H1 (cell line): ENCODE results near the gene RFX6. TPM values are rescaled to one million over a fixed set of nuclear protein-coding genes. Genes with fewer than 3 reads are reported as not detected.

ENCODE experiments used
- CTCF ChIA-PET: fragments of 300-600 bp; sonication (Branson Sonifier 250); formaldehyde crosslinking; loops from one replicate; lab custom pipeline; 2021; ENCODE audit not compliant: partially characterized antibody; lab: Charles Lee
- POLR2A ChIA-PET: fragments of 300-600 bp; sonication (Branson Sonifier 250); formaldehyde crosslinking; loops from one replicate; lab custom pipeline; 2021; ENCODE audit warnings: inconsistent platforms; ENCODE audit not compliant: partially characterized antibody; lab: Charles Lee
- DNase-seq, 2 experiments: peaks; one replicate each; pipeline versions ENCODE4 v3.0.0 to v3.0.0-alpha.2; 2010 to 2022; ENCODE audit warnings: low spot score in 2 of 2, low read depth in 1 of 2, mixed read lengths in 1 of 2
- FAIRE-seq: peaks from 2 replicates; lab custom pipeline; 2011; peaks lifted over from hg19 to GRCh38; lab: Jason Lieb, UNC
- H2AFZ ChIP-seq: 2 replicates; pipeline ENCODE4 v1.8.1; 2012; ENCODE audit warnings: low read length, inconsistent platforms
- H2AK5ac ChIP-seq: 2 replicates; pipeline ENCODE4 v1.6.1; 2013; ENCODE audit warnings: low read depth, low read length
- H2BK120ac ChIP-seq: replicated peaks from 2 replicates; pipeline ENCODE3; 2013; ENCODE audit warnings: low read depth, low read length, inconsistent platforms
- H2BK12ac ChIP-seq: 2 replicates; pipeline ENCODE4 v1.6.1; 2013; ENCODE audit warnings: low read depth, low read length
- H2BK15ac ChIP-seq: 2 replicates; pipeline ENCODE4 v1.6.1; 2013; ENCODE audit warnings: low read length
- H2BK20ac ChIP-seq: 2 replicates; pipeline ENCODE4 v1.6.1; 2013; ENCODE audit warnings: low read length
- H2BK5ac ChIP-seq: 2 replicates; pipeline ENCODE4 v1.6.1; 2013; ENCODE audit warnings: low read depth, low read length
- H3K14ac ChIP-seq: 2 replicates; pipeline ENCODE4 v1.6.1; 2013; ENCODE audit warnings: inconsistent platforms; ENCODE audit not compliant: insufficient read length
- H3K18ac ChIP-seq: 2 replicates; pipeline ENCODE4 v1.6.1; 2013; ENCODE audit warnings: low read length; ENCODE audit errors: extremely low read depth
- H3K23ac ChIP-seq: 2 replicates; pipeline ENCODE4 v1.6.1; 2013; ENCODE audit warnings: inconsistent platforms; ENCODE audit not compliant: insufficient read length
- H3K23me2 ChIP-seq: 2 replicates; pipeline ENCODE4 v1.6.1; 2013; ENCODE audit warnings: low read depth, low read length
- H3K27ac ChIP-seq: 2 replicates; pipeline ENCODE4 v1.6.1; 2011; ENCODE audit warnings: low read depth, low read length, inconsistent platforms
- H3K27me3 ChIP-seq, 4 experiments: replicated peaks in 1 of 4; 1 replicate in 1 of 4; 2 replicates in 3 of 4; pipeline versions ENCODE4 v1.6.1 to v1.8.1; 2011 to 2013; ENCODE audit warnings: low read length in 3 of 4, mild to moderate bottlenecking in 3 of 4, inconsistent platforms in 2 of 4, mixed read lengths in 2 of 4, moderate library complexity in 1 of 4; ENCODE audit not compliant: control insufficient read depth in 3 of 4, insufficient read depth in 3 of 4; ENCODE audit errors: extremely low read depth in 1 of 4
- H3K36me3 ChIP-seq, 4 experiments: 2 replicates each; pipeline versions ENCODE4 v1.6.1 to v1.8.1; 2011 to 2013; ENCODE audit warnings: mild to moderate bottlenecking in 4 of 4, low read length in 3 of 4, moderate library complexity in 2 of 4, control low read depth in 1 of 4, inconsistent platforms in 1 of 4; ENCODE audit not compliant: insufficient read depth in 4 of 4, control insufficient read depth in 2 of 4
- H3K4ac ChIP-seq: replicated peaks from 2 replicates; pipeline ENCODE3; 2013; ENCODE audit warnings: low read length, low read depth, mixed read lengths, inconsistent platforms; ENCODE audit not compliant: insufficient read length
- H3K4me1 ChIP-seq, 4 experiments: replicated peaks in 1 of 4; 1 replicate in 1 of 4; 2 replicates in 3 of 4; pipeline versions ENCODE4 v1.6.1 to v1.8.1; 2011 to 2013; ENCODE audit warnings: low read length in 3 of 4, inconsistent platforms in 2 of 4, mixed read lengths in 1 of 4; ENCODE audit not compliant: insufficient read depth in 4 of 4, control insufficient read depth in 3 of 4
- H3K4me2 ChIP-seq, 2 experiments: 2 replicates each; pipeline versions ENCODE4 v1.6.1 to v1.8.1; 2011 to 2013; ENCODE audit warnings: low read depth in 2 of 2, low read length in 2 of 2, control low read depth in 1 of 2, inconsistent platforms in 1 of 2, mild to moderate bottlenecking in 1 of 2; ENCODE audit not compliant: insufficient read depth in 1 of 2
- H3K4me3 ChIP-seq, 4 experiments: fragments of 200-600, 300-600 bp in 1 of 4; sonication (generic), shearing (Covaris generic), sonication (Bioruptor Twin) in 1 of 4; 2 replicates each; pipeline versions ENCODE4 v1.5.1 to v1.8.1; 2011 to 2016; ENCODE audit warnings: low read length in 4 of 4, low read depth in 3 of 4, control low read depth in 2 of 4, inconsistent platforms in 2 of 4, mild to moderate bottlenecking in 2 of 4, mixed read lengths in 1 of 4, moderate library complexity in 1 of 4; ENCODE audit not compliant: insufficient read depth in 2 of 4; ENCODE audit errors: extremely low read depth in 1 of 4
- H3K56ac ChIP-seq: replicated peaks from 2 replicates; pipeline ENCODE3; 2013; ENCODE audit warnings: low read depth, mild to moderate bottlenecking, mixed read lengths, low read length, inconsistent platforms; ENCODE audit not compliant: insufficient read length
- H3K79me1 ChIP-seq: 2 replicates; pipeline ENCODE4 v1.6.1; 2013; ENCODE audit warnings: low read depth, low read length, control low read depth
- H3K79me2 ChIP-seq, 2 experiments: 2 replicates each; pipeline versions ENCODE4 v1.6.1 to v1.8.1; 2012 to 2013; ENCODE audit warnings: low read length in 2 of 2, mild to moderate bottlenecking in 2 of 2, inconsistent platforms in 1 of 2; ENCODE audit not compliant: insufficient read depth in 2 of 2, control insufficient read depth in 1 of 2
- H3K9ac ChIP-seq, 4 experiments: replicated peaks in 1 of 4; 1 replicate in 1 of 4; 2 replicates in 3 of 4; pipeline versions ENCODE4 v1.6.1 to v1.8.1; 2011 to 2013; ENCODE audit warnings: low read depth in 3 of 4, low read length in 3 of 4, control low read depth in 2 of 4, mild to moderate bottlenecking in 2 of 4, moderate library complexity in 2 of 4, inconsistent platforms in 1 of 4; ENCODE audit errors: extremely low read depth in 1 of 4
- H3K9me3 ChIP-seq, 2 experiments: 2 replicates each; pipeline versions ENCODE4 v1.6.1 to v1.8.1; 2012 to 2013; ENCODE audit warnings: mild to moderate bottlenecking in 2 of 2, moderate library complexity in 2 of 2, control low read depth in 1 of 2, inconsistent platforms in 1 of 2, low read depth in 1 of 2, low read length in 1 of 2, mixed read lengths in 1 of 2; ENCODE audit not compliant: insufficient read depth in 2 of 2
- H4K20me1 ChIP-seq, 2 experiments: replicated peaks in 1 of 2; 2 replicates each; pipeline versions ENCODE3 to v1.8.1; 2011 to 2013; ENCODE audit warnings: inconsistent platforms in 2 of 2, low read length in 2 of 2, mild to moderate bottlenecking in 1 of 2; ENCODE audit not compliant: insufficient read depth in 2 of 2, control insufficient read depth in 1 of 2
- H4K5ac ChIP-seq: 2 replicates; pipeline ENCODE4 v1.6.1; 2013; ENCODE audit warnings: low read length, low read depth, mixed read lengths, inconsistent platforms; ENCODE audit not compliant: insufficient read length
- H4K8ac ChIP-seq: 2 replicates; pipeline ENCODE4 v1.8.0; 2013; ENCODE audit warnings: mild to moderate bottlenecking, moderate library complexity, low read length, inconsistent platforms; ENCODE audit not compliant: insufficient read depth; ENCODE audit errors: extremely low read depth
- H4K91ac ChIP-seq: replicated peaks from 2 replicates; pipeline ENCODE3; 2013; ENCODE audit warnings: low read length, mixed read lengths, inconsistent platforms; ENCODE audit not compliant: insufficient read length
- GTF2F1 ChIP-seq: IDR thresholded peaks from 2 replicates; pipeline ENCODE4 v1.6.1; 2012; ENCODE audit warnings: low read depth, low read length, improper control_type of control experiment, borderline replicate concordance
- WGBS, 2 experiments: shearing (Covaris generic) in 1 of 2; methylation state at CpG; one replicate each; pipeline versions ENCODE4 v1.1.6 to v1.1.7; 2013 to 2015; ENCODE audit warnings: low lambda C conversion rate in 2 of 2, mixed read lengths in 2 of 2, inconsistent platforms in 1 of 2, low coverage in 1 of 2, missing lambda C conversion rate in 1 of 2; ENCODE audit not compliant: insufficient replicate concordance in 2 of 2, insufficient coverage in 1 of 2, insufficient read length in 1 of 2; ENCODE audit errors: extremely low coverage in 1 of 2, missing lambda C conversion rate in 1 of 2; 5-methylcytosine and 5-hydroxymethylcytosine counted together
- polyA plus RNA-seq, 7 experiments: library from polyadenylated mRNA; depleted of rRNA in 3 of 7; stranded (reverse) in 5 of 7; unstranded in 2 of 7; fragments of >200 nt in 5 of 7; fragments of 200-250 nt in 2 of 7; gene quantifications; 1 replicate in 5 of 7; 2 replicates in 1 of 7; 4 replicates in 1 of 7; pipeline versions ENCODE4 v1.2.1 to v1.2.3, GENCODE V29; 2011 to 2013; ENCODE audit warnings: missing spikeins in 2 of 7, mixed read lengths in 2 of 7
- total RNA-seq: library from RNA; stranded (reverse); fragmentation: NEBNext Ultra II Directional; extraction: Animal tissue kit (Norgen Biotek cat#: 25700); gene quantifications from 2 replicates; pipeline ENCODE4 v1.2.1, GENCODE V29; 2021

Gene RFX6
- total and polyA plus RNA-seq, 2 of the 8 experiments (the other 6 are each of a cell fraction or from before 2014, with no cell fraction given) = not detected

DNA sequence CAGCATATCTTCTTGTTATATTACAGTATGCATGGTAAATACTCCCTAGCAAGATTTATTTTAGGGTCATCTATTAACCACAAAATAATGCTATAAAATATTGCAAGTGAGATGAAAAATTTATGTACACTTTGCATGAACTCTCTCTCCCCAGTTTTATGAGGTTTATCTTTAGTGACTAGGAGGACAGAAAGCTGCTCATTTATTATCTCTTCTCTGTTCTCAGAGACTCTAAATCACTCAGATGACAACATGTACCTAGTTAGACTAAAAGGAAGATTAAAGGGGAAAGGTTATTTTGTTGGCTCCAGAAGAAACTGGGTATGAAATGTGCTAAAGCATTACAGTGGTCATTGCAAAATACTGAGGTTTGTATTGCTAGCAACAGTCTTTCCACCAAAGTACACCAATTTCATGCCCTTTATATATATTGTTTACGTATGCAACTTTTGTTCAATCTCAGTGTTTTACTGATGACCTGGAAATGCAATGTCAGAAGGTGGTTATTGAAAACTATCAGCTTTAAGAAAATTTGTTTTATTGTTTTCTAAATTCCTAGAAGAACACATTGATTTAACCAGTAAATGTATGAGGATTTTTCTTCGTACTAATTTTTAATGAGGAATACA is 11.8 kb downstream of the RFX6 start:
- no peaks in the 10 kb centered on the region for H3K79me1 ChIP-seq
- CTCF ChIA-PET = interaction anchor here (1.2 kb wide), 1 partner anchor 53 kb away, joined by 3 read pairs; no protein-coding TSS in a partner anchor

More for the DNA sequence above, 11.8 kb downstream of the RFX6 start:
- Histone ChIP-seq H2AK5ac (no peak overlapping the region), H3K56ac (no peak overlapping the region), H4K20me1 (no peaks in the 10 kb centered on the region), H2AFZ (no peak overlapping the region), H3K23ac (no peak overlapping the region), H3K4me2 (no peak overlapping the region), H3K14ac (no peak overlapping the region), H3K4me3 (no peak overlapping the region), H2BK12ac (no peak overlapping the region), H4K91ac (no peak overlapping the region), H3K36me3 (no peaks in the 10 kb centered on the region), H3K79me2 (no peaks in the 10 kb centered on the region), H2BK120ac (no peak overlapping the region), H3K9me3 (no peaks in the 10 kb centered on the region), H3K23me2 (no peaks in the 10 kb centered on the region), H3K27me3 (no peaks in the 10 kb centered on the region), H2BK5ac (no peak overlapping the region), H3K4ac (no peak overlapping the region), H3K4me1 (no peaks in the 10 kb centered on the region), H3K27ac (no peak overlapping the region), H2BK15ac (no peak overlapping the region), H3K9ac (no peak overlapping the region), H2BK20ac (no peak overlapping the region), H4K8ac (no peak overlapping the region), H3K18ac (no peak overlapping the region), H4K5ac (no peak overlapping the region)
- WGBS, 2 experiments = 88% methylated on average over 2 of the region's 2 CpGs; no CpG with 5 or more reads in 1 of the 2 experiments
- no peak for TF ChIP-seq GTF2F1
- no peak for DNase-seq
- no peak for FAIRE-seq
- POLR2A ChIA-PET = no interaction called here
